Breast epithelium (tissue), 4 donors: ENCODE data around the gene TMEM191C. TPM values are rescaled to one million over a fixed set of nuclear protein-coding genes. Genes with fewer than 3 reads are reported as not detected.
A peak's percentile ranks its signal among the peaks of the same experiment; 100 is the strongest.

Experiments
- DNase-seq, 2 donors: peaks; one replicate each; pipeline ENCODE4 v3.0.0-alpha.2; 2019; ENCODE audit warnings: low spot score in 2 of 2
- H3K27ac ChIP-seq, 2 donors: fragments of 200-600 bp; sonication (generic) in 1 of 2; one replicate each; pipeline ENCODE4 v1.5.1; 2016 to 2019; ENCODE audit warnings: mild to moderate bottlenecking in 1 of 2
- H3K27me3 ChIP-seq, 2 donors: fragments of 200-600 bp; sonication (generic) in 1 of 2; one replicate each; pipeline versions ENCODE4 v1.5.1 to v1.6.0; 2017 to 2019; ENCODE audit warnings: control low read depth in 1 of 2, mild to moderate bottlenecking in 1 of 2
- H3K36me3 ChIP-seq: fragments of 200-600 bp; one replicate; pipeline ENCODE4 v1.5.1; 2019
- H3K4me1 ChIP-seq, 2 donors: fragments of 200-600 bp; sonication (generic); one replicate each; pipeline ENCODE4 v1.5.1; 2016 to 2019; ENCODE audit warnings: control low read depth in 1 of 2
- H3K4me3 ChIP-seq, 3 donors: fragments of 200-600 bp; sonication (generic); 1 replicate in 2 of 3; 2 replicates in 1 of 3; pipeline ENCODE4 v1.5.1; 2016 to 2019; ENCODE audit warnings: mild to moderate bottlenecking in 3 of 3, moderate library complexity in 2 of 3
- H3K9me3 ChIP-seq, 2 donors: fragments of 200-600 bp; sonication (generic) in 1 of 2; one replicate each; pipeline ENCODE4 v1.5.1; 2016 to 2019; ENCODE audit warnings: control low read depth in 1 of 2
- POLR2A ChIP-seq: fragments of 450-650 bp; IDR thresholded peaks from one replicate; pipeline ENCODE4 v1.6.1; 2016; ENCODE audit warnings: antibody characterized with exemption, mild to moderate bottlenecking, moderate library complexity
- POLR2AphosphoS5 ChIP-seq, 3 donors: sonication (generic); formaldehyde crosslinking; IDR thresholded peaks; one replicate each; pipeline ENCODE4 v1.6.1; 2017; ENCODE audit warnings: antibody characterized with exemption in 3 of 3
- intact Hi-C: fragments of 100-400 bp; cut with DNase I; formaldehyde crosslinking; loops from one replicate; pipeline ENCODE4 v1.15.1; 2023; ENCODE audit warnings: low total_unique reads
- total RNA-seq, 3 donors: library from RNA; depleted of rRNA; stranded (reverse); fragments of >200 nt; gene quantifications; one replicate each; pipeline ENCODE4 v1.1.0, GENCODE V29; 2016
- TF ChIP-seq, protein P1 (sequence below), 3 donors: fragments of 450-650 bp; IDR thresholded peaks; one replicate each; pipeline ENCODE4 v1.5.1; 2016 to 2017; ENCODE audit warnings: antibody characterized with exemption in 3 of 3, mild to moderate bottlenecking in 3 of 3, moderate library complexity in 3 of 3

TMEM191C gene
- total RNA-seq, 3 donors from 2014 or later = 1.0 to 1.3 TPM; not detected in 1

DNA sequence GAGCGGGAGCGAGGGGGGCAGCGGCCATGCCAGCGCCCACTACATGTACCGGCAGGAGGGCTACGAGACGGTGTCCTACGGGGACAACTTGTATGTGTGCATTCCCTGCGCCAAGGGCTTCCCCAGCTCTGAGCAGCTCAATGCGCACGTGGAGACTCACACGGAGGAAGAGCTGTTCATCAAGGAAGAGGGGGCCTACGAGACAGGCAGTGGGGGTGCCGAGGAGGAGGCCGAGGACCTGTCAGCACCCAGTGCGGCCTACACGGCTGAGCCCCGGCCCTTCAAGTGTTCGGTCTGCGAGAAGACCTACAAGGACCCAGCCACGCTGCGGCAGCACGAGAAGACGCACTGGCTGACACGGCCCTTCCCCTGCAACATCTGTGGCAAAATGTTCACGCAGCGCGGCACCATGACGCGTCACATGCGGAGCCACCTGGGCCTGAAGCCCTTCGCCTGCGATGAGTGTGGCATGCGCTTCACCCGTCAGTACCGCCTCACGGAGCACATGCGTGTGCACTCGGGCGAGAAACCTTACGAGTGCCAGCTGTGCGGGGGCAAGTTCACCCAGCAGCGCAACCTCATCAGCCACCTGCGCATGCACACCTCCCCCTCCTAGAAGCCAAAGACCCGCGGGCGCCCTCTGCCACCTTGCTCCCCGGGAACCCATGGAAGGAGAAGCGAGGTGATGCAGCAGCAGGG is 20.9 kb upstream of the TMEM191C start:
- Histone ChIP-seq H3K36me3 (peaks cover 9% of the 10 kb centered on the region), H3K27me3 (no peaks in the 10 kb centered on the region), H3K4me3 (no peak overlapping the region), H3K27ac (no peak overlapping the region), H3K4me1 (no peaks in the 10 kb centered on the region), H3K9me3 (no peaks in the 10 kb centered on the region)
- peak in 1 of 2 donors; percentile 48 for DNase-seq
- TF ChIP-seq POLR2A (no peak), POLR2AphosphoS5 (IDR thresholded peaks at IDR 0.05) (no peak)
- TF ChIP-seq, protein P1, sequence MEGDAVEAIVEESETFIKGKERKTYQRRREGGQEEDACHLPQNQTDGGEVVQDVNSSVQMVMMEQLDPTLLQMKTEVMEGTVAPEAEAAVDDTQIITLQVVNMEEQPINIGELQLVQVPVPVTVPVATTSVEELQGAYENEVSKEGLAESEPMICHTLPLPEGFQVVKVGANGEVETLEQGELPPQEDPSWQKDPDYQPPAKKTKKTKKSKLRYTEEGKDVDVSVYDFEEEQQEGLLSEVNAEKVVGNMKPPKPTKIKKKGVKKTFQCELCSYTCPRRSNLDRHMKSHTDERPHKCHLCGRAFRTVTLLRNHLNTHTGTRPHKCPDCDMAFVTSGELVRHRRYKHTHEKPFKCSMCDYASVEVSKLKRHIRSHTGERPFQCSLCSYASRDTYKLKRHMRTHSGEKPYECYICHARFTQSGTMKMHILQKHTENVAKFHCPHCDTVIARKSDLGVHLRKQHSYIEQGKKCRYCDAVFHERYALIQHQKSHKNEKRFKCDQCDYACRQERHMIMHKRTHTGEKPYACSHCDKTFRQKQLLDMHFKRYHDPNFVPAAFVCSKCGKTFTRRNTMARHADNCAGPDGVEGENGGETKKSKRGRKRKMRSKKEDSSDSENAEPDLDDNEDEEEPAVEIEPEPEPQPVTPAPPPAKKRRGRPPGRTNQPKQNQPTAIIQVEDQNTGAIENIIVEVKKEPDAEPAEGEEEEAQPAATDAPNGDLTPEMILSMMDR (IDR thresholded peaks at IDR 0.05) = no peak
- intact Hi-C loops = no loop called here

- intact Hi-C loops = no loop called here
- Histone ChIP-seq H3K9me3 (no peaks in the 10 kb centered on the region), H3K27ac (no peak overlapping the region), H3K4me3 (no peak overlapping the region), H3K36me3 (peaks cover 9% of the 10 kb centered on the region), H3K4me1 (no peaks in the 10 kb centered on the region), H3K27me3 (no peaks in the 10 kb centered on the region)
- DNase-seq = peak in 1 of 2 donors; percentile 31
- TF ChIP-seq POLR2AphosphoS5 (IDR thresholded peaks at IDR 0.05) = no peak
- TF ChIP-seq POLR2A = no peak
- TF ChIP-seq, protein P1 (IDR thresholded peaks at IDR 0.05) = no peak
Observed at GRCh38 chr22:21446827-21447690, 20.1 kb upstream of the TMEM191C start.

GRCh38 chr22:21447694-21448402 is 19.3 kb upstream of the TMEM191C start:
- intact Hi-C loops = no loop called here
- DNase-seq = peak in 1 of 2 donors; percentile 38
- no peak overlapping the region for H3K4me3 ChIP-seq

DNA sequence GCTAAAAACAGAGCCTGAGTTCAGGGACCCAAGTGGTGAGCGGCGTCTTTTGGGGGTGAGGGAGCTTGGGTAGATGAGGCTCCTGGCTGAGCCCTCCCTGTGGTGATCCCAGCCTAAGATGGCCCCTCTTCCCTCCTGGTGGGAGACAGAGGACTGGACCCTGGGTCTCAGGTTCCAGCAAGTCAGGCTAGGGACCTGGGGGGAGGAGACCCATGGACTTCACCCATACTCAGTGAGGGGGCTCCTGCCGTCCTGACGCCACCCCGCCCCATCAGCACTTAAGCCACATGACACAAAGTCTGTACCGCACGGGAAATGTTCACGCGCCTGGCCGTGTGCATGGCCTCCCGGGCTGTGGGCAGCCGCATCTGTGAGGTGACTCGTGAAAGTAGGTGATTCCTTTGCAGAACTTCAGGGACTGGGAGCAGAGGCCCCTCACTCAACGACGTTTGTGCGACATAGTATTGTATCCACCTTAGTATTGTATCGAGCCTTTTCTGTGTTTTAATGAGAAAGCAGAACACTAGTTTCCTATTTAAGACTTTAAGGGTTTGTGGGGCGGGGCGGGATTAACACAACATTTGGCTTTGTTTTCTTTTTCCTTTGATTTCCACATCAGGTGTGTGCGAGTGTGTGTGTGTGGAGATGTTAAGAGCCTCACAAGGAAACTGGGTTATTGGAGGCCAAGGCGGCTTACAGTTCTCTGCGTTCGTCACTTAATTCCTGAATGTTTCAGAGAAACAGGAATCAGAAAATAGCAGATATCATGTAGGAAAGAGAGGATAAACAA is 18.4 kb upstream of the TMEM191C start:
- Histone ChIP-seq H3K36me3 (peaks cover 9% of the 10 kb centered on the region), H3K27ac (no peak overlapping the region), H3K27me3 (no peaks in the 10 kb centered on the region), H3K9me3 (no peaks in the 10 kb centered on the region), H3K4me3 (no peak overlapping the region), H3K4me1 (no peaks in the 10 kb centered on the region)
- TF ChIP-seq POLR2A = no peak
- intact Hi-C loops = no loop called here
- peak in 1 of 2 donors; percentile 20 for DNase-seq

More at GRCh38 chr22:21447694-21448402, 19.3 kb upstream of the TMEM191C start:
- Histone ChIP-seq H3K9me3 (no peaks in the 10 kb centered on the region), H3K4me1 (no peaks in the 10 kb centered on the region), H3K27me3 (no peaks in the 10 kb centered on the region), H3K27ac (no peak overlapping the region), H3K36me3 (peaks cover 9% of the 10 kb centered on the region)
- TF ChIP-seq POLR2A (no peak), POLR2AphosphoS5 (IDR thresholded peaks at IDR 0.05) (no peak)
- TF ChIP-seq, protein P1 (IDR thresholded peaks at IDR 0.05) = no peak
